LNCAP (cell line): Measurements from ENCODE around the gene AGBL1.

Experiments used
- TF ChIP-seq, protein P1 (sequence below): fragments of 450-650 bp; IDR thresholded peaks from 2 replicates; pipeline ENCODE4 v1.5.1; 2017; ENCODE audit warnings: mild to moderate bottlenecking

AGBL1 gene

DNA sequence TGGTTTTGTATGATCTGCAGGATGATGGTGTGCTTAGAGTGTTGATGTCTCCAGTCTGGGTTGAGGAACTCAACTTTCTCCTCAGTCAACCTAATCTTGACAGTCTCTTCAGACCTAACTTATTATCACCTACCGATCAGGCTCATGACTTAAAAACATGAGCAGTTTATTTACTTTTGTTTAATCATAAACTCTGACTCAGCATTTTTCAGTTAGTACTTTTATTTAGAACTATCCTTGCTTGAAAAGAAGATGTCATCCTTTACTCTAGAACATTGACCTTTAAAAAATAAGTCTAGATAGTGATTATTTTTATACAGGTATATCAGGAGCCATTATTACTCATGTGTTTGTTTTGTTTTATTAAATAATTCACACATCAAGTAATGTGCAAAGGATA, 414.8 kb downstream of the AGBL1 start:
- TF ChIP-seq, protein P1, sequence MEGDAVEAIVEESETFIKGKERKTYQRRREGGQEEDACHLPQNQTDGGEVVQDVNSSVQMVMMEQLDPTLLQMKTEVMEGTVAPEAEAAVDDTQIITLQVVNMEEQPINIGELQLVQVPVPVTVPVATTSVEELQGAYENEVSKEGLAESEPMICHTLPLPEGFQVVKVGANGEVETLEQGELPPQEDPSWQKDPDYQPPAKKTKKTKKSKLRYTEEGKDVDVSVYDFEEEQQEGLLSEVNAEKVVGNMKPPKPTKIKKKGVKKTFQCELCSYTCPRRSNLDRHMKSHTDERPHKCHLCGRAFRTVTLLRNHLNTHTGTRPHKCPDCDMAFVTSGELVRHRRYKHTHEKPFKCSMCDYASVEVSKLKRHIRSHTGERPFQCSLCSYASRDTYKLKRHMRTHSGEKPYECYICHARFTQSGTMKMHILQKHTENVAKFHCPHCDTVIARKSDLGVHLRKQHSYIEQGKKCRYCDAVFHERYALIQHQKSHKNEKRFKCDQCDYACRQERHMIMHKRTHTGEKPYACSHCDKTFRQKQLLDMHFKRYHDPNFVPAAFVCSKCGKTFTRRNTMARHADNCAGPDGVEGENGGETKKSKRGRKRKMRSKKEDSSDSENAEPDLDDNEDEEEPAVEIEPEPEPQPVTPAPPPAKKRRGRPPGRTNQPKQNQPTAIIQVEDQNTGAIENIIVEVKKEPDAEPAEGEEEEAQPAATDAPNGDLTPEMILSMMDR = no peak

DNA sequence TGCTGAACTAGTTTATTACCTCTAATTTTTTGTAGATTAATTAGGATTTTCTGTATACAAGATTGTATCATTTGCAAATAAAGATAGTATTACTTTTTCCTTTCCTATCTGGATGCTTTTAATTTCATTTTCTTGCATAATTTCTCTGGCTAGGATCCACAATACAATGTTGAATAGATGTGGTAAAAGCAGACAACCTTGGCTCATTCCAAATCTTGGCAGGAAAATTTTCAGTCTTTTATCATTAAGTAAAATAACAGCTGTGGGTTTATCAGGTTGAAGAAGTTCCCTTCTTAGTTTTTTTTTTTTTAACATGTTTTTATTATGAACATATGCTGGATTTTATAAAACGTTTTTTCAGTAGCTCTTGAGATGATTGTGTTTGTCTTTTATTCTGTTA, 422.6 kb downstream of the AGBL1 start:
- TF ChIP-seq, protein P1 = no peak

DNA sequence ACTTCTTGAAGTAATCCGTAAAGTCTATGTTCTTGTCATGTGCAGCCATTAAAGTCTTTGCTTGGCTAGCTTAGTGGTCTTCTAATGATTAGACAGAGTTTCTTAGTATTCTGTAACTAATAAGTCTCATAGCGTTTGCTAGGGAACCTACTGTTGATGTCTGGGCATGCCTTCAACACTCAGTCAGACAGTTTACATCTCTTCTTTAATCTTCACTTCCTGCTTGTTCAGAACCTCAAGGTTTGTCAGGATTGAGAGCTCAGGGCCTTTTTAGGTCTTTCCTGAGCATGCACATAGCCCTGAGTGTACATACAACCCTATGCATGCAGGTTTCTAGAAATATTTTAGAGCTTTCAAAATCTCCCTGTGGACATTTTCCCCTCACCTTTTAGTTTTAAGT, 426.3 kb downstream of the AGBL1 start:
- TF ChIP-seq, protein P1 = no peak

DNA sequence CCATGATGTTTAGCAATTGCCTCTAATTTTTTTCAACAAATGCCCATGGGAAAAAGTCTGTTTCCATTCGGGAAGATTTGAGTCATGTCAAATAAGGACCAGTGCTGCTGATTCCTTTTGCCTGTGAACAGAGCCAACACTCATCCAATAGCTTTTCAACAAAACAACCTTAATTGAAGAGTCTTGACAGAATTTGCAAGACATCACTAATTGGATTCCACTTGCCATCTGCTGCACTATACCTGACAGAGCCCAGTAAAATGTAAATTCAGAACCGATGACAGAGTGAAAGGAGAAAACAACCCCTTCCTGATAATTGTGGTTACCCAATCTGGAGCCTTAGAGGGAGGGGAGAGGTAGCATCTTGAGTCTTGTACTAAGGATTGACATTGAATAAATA, 426.7 kb downstream of the AGBL1 start:
- TF ChIP-seq, protein P1 = no peak

DNA sequence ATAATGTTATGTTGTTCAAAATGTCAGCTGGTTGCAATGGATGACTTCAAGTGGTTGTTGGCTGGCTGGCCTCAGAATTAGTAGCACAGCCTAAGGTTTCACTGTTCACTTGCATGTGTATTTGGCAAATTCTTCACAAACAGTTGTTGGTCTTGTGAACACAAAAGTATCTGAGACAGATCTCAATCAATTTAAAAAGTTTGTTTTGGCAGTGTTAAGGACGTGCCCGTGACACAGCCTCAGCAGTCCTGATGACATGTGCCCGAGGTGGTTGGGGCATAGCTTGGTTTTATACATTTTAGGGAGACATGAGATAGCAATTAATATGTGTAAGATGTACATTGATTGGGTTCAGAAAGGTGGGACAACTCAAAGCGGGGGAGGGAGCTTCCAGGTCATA, 436.0 kb downstream of the AGBL1 start:
- TF ChIP-seq, protein P1 = no peak

DNA sequence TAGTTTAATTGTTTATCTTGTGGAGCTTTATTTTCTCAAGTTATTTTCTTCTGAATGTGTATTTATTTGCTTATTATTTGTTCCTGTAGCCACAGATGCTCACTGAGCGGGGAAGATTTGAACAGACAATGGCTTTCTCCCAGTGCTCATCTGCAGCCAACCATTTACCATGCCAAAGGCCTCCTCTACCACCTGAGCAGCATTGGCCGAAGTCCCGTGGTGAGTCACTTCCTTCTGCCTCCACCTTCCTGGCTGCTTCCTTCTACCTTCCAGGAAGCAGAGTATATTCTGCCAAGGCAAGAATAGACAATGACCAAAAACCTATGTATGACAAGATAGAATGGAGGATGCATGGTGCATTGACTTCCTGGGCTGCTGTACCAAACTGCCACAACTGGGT, 443.1 kb downstream of the AGBL1 start:
- TF ChIP-seq, protein P1 = no peak

DNA sequence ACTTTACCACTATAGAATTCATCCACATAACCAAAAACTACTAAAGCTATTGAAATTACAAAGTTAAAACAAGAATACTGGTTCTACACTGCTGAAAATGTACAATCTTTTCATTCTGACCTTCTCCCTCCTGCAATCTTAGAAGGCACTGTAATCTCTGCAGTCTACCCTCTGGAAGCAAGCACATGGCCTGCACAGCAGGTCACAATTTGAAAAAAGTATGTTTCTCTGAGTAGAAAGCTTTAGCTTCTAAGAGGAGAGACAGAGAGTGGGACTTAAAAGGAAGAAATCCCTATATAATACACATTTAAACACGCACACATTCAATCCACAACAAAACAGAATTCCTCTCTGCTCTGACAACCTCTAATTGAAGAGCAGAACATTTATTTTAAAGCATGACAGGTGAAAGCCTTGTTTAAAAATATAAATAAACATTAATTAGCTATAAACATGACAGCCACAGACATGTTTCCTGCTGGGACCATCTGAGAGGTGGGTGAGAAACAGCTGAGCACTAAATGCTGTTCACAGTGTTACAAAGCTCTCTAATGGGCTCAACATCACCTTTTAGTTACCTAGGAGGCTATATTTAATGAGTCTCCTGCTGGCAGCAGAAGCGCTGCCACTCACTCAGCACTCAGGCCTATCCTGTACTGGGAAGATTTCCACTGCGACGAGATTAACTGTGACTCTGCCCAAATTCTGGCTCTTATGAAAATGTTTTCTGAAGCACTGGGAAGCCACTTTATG, 447.4 kb downstream of the AGBL1 start:
- TF ChIP-seq, protein P1 = no peak

DNA sequence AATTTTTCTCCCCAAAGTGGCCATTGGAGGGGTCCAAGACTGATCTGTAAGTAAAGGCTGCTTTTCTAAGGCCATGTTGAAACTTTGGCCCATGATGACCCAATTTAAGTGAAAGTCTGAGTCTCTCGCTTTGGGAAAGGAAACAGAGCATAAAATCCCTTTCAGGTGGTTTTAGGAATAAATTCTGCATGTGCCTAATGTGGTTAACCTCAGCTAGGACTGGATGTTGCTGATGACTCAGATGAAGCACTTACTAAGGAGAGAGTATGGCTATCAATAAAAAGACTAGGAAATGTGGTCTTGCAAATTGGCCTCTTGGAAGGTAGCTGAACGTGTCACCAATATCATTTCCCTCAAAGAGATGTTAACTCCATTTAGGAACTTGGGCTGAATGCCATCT, 458.5 kb downstream of the AGBL1 start:
- TF ChIP-seq, protein P1 = no peak
